Measurements from ENCODE around the gene SLC30A7.

DNA sequence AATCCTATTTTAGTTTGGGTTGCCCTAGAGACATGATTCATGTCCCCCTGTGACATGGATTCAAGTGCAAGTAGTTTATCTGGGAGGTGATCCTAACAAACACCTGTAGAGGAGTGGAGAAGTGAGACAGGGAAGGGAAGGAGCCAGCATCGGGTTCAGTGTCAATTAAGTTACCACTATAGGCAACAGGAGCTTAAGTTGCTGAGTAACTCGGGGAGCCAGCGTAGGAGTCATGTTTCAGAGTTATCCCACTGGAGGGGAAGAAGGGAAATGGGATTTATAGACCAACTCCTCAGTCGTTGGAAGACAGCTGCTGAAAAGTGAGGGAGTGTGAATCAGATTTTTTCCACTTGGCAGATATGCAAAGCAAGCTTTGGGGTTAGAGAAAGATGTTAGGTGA, 54.9 kb downstream of the SLC30A7 start:
- TF ChIP-seq, protein P1, sequence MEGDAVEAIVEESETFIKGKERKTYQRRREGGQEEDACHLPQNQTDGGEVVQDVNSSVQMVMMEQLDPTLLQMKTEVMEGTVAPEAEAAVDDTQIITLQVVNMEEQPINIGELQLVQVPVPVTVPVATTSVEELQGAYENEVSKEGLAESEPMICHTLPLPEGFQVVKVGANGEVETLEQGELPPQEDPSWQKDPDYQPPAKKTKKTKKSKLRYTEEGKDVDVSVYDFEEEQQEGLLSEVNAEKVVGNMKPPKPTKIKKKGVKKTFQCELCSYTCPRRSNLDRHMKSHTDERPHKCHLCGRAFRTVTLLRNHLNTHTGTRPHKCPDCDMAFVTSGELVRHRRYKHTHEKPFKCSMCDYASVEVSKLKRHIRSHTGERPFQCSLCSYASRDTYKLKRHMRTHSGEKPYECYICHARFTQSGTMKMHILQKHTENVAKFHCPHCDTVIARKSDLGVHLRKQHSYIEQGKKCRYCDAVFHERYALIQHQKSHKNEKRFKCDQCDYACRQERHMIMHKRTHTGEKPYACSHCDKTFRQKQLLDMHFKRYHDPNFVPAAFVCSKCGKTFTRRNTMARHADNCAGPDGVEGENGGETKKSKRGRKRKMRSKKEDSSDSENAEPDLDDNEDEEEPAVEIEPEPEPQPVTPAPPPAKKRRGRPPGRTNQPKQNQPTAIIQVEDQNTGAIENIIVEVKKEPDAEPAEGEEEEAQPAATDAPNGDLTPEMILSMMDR (IDR thresholded peaks at IDR 0.05) = no peak
- TF ChIP-seq POLR2A (IDR thresholded peaks at IDR 0.05) = no peak
